Hepatocyte (in vitro differentiated cells): ENCODE data around the gene TEX19. TPM values are rescaled to one million over a fixed set of nuclear protein-coding genes. Genes with fewer than 3 reads are reported as not detected.

Experiments used
- DNase-seq: peaks from one replicate; pipeline ENCODE4 v3.0.0-alpha.2; 2016; ENCODE audit warnings: low spot score
- H2AFZ ChIP-seq: fragments of 200-600 bp; sonication (generic); 2 replicates; pipeline ENCODE4 v1.6.0; 2016; ENCODE audit warnings: antibody characterized with exemption, mild to moderate bottlenecking
- H3K27ac ChIP-seq: fragments of 200-600 bp; sonication (generic); 2 replicates; pipeline ENCODE4 v1.5.1; 2016; ENCODE audit warnings: mild to moderate bottlenecking
- H3K27me3 ChIP-seq: fragments of 200-600 bp; sonication (generic); 2 replicates; pipeline ENCODE4 v1.6.1; 2016
- H3K36me3 ChIP-seq: fragments of 200-600 bp; sonication (generic); replicated peaks from 2 replicates; pipeline ENCODE4 v1.5.1; 2016; ENCODE audit warnings: low read depth; ENCODE audit not compliant: insufficient read depth
- H3K4me1 ChIP-seq: fragments of 200-600 bp; sonication (generic); 2 replicates; pipeline ENCODE4 v1.5.1; 2016; ENCODE audit warnings: mild to moderate bottlenecking, moderate library complexity; ENCODE audit not compliant: insufficient read depth
- H3K4me2 ChIP-seq: fragments of 200-600 bp; sonication (generic); 2 replicates; pipeline ENCODE4 v1.6.0; 2016
- H3K4me3 ChIP-seq: fragments of 200-600 bp; sonication (generic); 2 replicates; pipeline ENCODE4 v1.5.1; 2016; ENCODE audit warnings: mild to moderate bottlenecking
- H3K79me2 ChIP-seq: fragments of 200-600 bp; sonication (generic); 2 replicates; pipeline ENCODE4 v1.6.0; 2017; ENCODE audit warnings: mild to moderate bottlenecking
- H3K9me2 ChIP-seq: fragments of 200-600 bp; sonication (generic); replicated peaks from 2 replicates; pipeline ENCODE4 v1.6.0; 2017; ENCODE audit warnings: mild to moderate bottlenecking; ENCODE audit not compliant: insufficient read depth
- H3K9me3 ChIP-seq: fragments of 200-600 bp; sonication (generic); 2 replicates; pipeline ENCODE4 v1.5.1; 2016; ENCODE audit warnings: low read depth, mild to moderate bottlenecking
- H4K20me1 ChIP-seq: fragments of 200-600 bp; sonication (generic); 2 replicates; pipeline ENCODE4 v1.6.0; 2016; ENCODE audit warnings: mild to moderate bottlenecking; ENCODE audit not compliant: insufficient read depth, poor library complexity, severe bottlenecking
- EZH2 ChIP-seq: fragments of 200-600 bp; sonication (generic); IDR thresholded peaks from 2 replicates; pipeline ENCODE4 v1.6.1; 2016; ENCODE audit warnings: antibody characterized with exemption, mild to moderate bottlenecking, borderline replicate concordance
- EZH2phosphoT487 ChIP-seq: fragments of 200-600 bp; sonication (generic); IDR thresholded peaks from one replicate; pipeline ENCODE4 v1.6.1; 2018; ENCODE audit warnings: antibody characterized with exemption, mild to moderate bottlenecking, low read depth, moderate library complexity; ENCODE audit not compliant: unreplicated experiment, severe bottlenecking
- WGBS: methylation state at CpG from one replicate; pipeline ENCODE4 v1.1.6; 2016; ENCODE audit warnings: low lambda C conversion rate; ENCODE audit errors: missing lambda C conversion rate; 5-methylcytosine and 5-hydroxymethylcytosine counted together
- polyA plus RNA-seq: library from polyadenylated mRNA; unstranded; fragments of >200 nt; fragmentation: Nextera tagmentation; extraction: Ambion mirVana; gene quantifications from 2 replicates; pipeline ENCODE4 v1.2.1, GENCODE V29; 2016
- total RNA-seq: library from RNA; depleted of rRNA; stranded (reverse); fragments of >200 nt; gene quantifications from 2 replicates; pipeline ENCODE4 v1.2.3, GENCODE V29; 2014
- TF ChIP-seq, protein P1 (sequence below): fragments of 200-600 bp; sonication (generic); IDR thresholded peaks from 2 replicates; pipeline ENCODE4 v1.5.1; 2016; ENCODE audit warnings: antibody characterized with exemption, mild to moderate bottlenecking; ENCODE audit not compliant: poor library complexity

The TEX19 gene
- total and polyA plus RNA-seq, 2 experiments from 2014 or later = not detected

- TF ChIP-seq, protein P1, sequence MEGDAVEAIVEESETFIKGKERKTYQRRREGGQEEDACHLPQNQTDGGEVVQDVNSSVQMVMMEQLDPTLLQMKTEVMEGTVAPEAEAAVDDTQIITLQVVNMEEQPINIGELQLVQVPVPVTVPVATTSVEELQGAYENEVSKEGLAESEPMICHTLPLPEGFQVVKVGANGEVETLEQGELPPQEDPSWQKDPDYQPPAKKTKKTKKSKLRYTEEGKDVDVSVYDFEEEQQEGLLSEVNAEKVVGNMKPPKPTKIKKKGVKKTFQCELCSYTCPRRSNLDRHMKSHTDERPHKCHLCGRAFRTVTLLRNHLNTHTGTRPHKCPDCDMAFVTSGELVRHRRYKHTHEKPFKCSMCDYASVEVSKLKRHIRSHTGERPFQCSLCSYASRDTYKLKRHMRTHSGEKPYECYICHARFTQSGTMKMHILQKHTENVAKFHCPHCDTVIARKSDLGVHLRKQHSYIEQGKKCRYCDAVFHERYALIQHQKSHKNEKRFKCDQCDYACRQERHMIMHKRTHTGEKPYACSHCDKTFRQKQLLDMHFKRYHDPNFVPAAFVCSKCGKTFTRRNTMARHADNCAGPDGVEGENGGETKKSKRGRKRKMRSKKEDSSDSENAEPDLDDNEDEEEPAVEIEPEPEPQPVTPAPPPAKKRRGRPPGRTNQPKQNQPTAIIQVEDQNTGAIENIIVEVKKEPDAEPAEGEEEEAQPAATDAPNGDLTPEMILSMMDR = no peak
- TF ChIP-seq EZH2 (no peak), EZH2phosphoT487 (no peak)
- DNase-seq = no peak
- H3K9me3 ChIP-seq = no peaks in the 10 kb centered on the region
- no peaks in the 10 kb centered on the region for H3K79me2 ChIP-seq
- H4K20me1 ChIP-seq = no peaks in the 10 kb centered on the region
- H3K36me3 ChIP-seq = no peaks in the 10 kb centered on the region
- peaks cover 11% of the 10 kb centered on the region for H3K4me1 ChIP-seq
- no peak overlapping the region for H3K4me2 ChIP-seq
- no peak overlapping the region for H2AFZ ChIP-seq
- 96% methylated on average over 7 of the region's 7 CpGs for WGBS
- H3K27ac ChIP-seq = no peak overlapping the region
- H3K4me3 ChIP-seq = no peak overlapping the region
- no peaks in the 10 kb centered on the region for H3K9me2 ChIP-seq
- no peaks in the 10 kb centered on the region for H3K27me3 ChIP-seq
Observed at GRCh38 chr17:82354804-82355308, 4.2 kb upstream of the TEX19 start.

- no peaks in the 10 kb centered on the region for H4K20me1 ChIP-seq
- TF ChIP-seq EZH2phosphoT487 (no peak), EZH2 (no peak)
- TF ChIP-seq, protein P1 = no peak
- H3K4me2 ChIP-seq = no peak overlapping the region
- H3K27ac ChIP-seq = no peak overlapping the region
- no peaks in the 10 kb centered on the region for H3K27me3 ChIP-seq
- 77% methylated on average over 11 of the region's 11 CpGs for WGBS
- no peaks in the 10 kb centered on the region for H3K79me2 ChIP-seq
- H3K4me3 ChIP-seq = no peak overlapping the region
- H3K4me1 ChIP-seq = peaks cover 9% of the 10 kb centered on the region
- DNase-seq = no peak
- H2AFZ ChIP-seq = no peak overlapping the region
- H3K36me3 ChIP-seq = no peaks in the 10 kb centered on the region
- H3K9me2 ChIP-seq = no peaks in the 10 kb centered on the region
- no peaks in the 10 kb centered on the region for H3K9me3 ChIP-seq
Observed at GRCh38 chr17:82355770-82356427, 3.1 kb upstream of the TEX19 start.

DNA sequence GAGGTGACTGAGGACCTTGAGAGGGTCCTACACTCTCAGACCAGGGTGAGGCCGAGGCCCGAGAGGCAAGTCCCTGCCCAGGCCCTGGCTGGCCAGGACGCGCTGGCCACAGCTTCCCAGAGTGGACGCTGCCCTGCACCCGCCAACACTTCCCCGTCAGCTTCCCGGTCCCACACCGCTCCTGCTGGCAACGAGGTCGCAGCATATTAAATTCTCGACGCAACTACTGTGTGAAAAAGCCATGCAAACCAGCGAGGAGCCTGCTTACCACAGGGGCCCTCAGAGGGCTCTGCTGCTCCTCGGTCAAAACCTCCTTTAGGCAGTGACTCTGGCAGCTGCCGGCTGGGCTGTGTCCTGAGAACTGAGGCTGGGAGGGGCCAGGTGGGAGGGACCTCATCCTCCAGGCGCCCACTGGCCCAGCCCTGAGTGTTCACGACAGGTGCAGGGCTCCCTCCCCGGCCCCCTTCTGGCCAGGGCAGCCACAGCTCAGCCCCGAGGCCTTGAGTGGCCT is 2.1 kb upstream of the TEX19 start:
- H3K27me3 ChIP-seq = no peaks in the 10 kb centered on the region
- H3K79me2 ChIP-seq = no peaks in the 10 kb centered on the region
- no peak overlapping the region for H3K4me3 ChIP-seq
- H3K9me3 ChIP-seq = no peaks in the 10 kb centered on the region
- no peaks in the 10 kb centered on the region for H3K36me3 ChIP-seq
- no peaks in the 10 kb centered on the region for H4K20me1 ChIP-seq
- 56% methylated on average over 20 of the region's 20 CpGs for WGBS
- H3K4me2 ChIP-seq = no peak overlapping the region
- H3K9me2 ChIP-seq = no peaks in the 10 kb centered on the region
- no peak overlapping the region for H2AFZ ChIP-seq
- H3K4me1 ChIP-seq = peaks cover 9% of the 10 kb centered on the region
- no peak overlapping the region for H3K27ac ChIP-seq
- DNase-seq = no peak
- TF ChIP-seq, protein P1 = no peak
- TF ChIP-seq EZH2phosphoT487 (no peak), EZH2 (no peak)
